ENCODE data around the gene PDE4D.
"Not testable (repeated sequence)": the region's sequence is repeated elsewhere in the genome, so short reads cannot be mapped to it uniquely, and the experiment has no call there.

The PDE4D gene

DNA sequence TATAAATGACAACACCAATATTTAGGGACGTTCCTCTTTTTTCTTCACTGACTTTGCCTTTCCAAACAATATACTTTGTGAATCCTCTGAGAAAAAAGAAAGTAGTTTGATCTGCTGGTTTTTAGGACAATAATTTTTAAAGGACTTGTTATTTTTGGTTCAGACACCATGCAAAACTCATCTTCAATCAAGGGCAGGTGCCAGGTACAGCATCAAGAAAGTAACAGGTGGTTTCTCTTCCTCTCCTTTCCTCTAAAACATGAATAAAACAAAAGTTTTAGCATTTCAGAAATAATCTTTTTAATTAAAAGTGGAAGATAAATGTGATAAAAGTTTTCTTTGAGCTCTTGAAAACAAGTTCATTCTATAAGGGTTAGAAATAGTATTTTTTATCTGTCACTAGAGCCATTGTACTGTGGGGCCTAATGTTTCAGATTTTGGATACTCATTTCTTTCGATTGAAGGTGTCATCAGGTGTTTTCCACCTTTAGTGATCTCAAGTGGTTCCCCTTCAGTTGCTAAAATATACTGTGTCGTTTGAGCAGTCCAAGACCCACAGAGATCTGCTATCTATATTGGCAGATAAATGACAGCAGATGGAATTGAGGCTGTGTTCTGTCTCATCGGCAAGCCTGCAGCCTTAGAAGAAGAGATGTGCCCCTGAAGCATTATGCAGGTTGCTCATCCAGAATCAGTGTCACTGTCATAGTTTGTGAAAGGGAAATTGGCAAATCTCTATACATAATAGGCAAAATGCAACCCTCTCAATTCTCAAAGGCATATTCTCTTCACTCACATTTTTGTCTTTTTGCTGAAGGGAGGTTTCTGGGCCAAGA is 499.7 kb downstream of the PDE4D start:
- no peak for DNase-seq

DNA sequence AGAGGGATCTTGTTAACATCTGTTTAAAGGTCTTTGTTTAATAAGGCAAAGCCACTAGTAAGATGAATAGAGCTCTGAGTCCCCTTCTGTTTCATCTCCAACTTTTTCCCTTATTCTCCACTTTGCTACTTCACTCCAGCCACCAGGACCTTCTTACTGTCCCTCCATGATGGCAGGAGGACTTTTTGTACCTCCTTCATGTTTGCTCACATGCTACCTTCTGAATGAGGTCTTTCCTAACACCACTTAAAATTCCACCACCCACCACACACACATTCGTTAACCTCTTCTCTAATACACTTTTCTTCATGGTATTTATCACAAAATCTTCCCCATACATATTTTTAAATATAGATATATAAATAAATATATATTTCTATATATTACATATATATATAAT is 501.9 kb downstream of the PDE4D start:
- DNase-seq: no peak

- no peak for DNase-seq
Observed at GRCh38 chr5:59390989-59391388, 502.5 kb downstream of the PDE4D start.

DNA sequence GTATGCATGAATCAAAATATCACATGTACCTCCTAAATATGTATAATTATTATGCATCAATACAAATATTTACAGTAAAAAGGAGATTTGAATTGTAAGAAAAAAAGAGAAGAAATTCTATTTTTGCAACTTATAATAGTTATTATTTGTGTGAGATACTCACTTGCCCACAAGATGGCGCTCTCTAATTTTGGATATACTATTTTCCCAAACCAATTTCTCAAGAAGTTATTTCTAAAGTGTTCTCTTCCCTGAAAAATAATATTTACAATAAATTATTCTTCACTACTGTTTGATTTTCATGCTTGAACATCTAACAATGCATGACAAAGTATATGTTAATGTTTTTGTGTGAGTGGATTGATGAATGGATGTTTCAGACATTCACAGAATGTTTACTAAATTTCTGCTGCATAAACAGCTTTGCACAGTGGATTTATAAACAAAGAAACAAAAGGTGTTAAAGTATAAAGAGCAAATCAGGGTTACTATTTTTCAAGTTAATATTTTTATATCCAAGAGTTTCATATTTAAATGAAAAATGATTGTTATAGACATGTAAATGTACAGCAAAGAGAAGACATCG is 503.4 kb downstream of the PDE4D start:
- DNase-seq: no peak

GRCh38 chr5:59387127-59387526 is 506.4 kb downstream of the PDE4D start:
- DNase-seq: no peak

DNA sequence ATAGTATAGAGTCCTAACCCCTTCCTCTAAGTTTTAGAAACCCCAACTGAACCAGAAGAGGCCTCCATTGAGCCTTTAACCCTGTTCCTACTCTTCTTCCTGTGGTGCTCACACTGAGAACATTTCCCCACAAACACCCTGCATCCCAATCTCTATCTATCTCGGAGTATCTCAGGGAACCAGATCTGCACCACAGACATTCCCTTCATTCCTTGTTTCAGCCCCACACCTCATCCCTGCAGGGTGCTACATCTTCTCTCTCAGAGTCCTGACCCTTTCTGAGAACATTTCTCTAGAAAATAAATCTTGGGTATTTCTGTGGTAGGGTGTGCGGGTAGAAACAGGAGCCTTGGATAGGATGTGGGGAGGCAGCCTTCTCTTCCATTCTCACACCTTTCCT is 507.8 kb downstream of the PDE4D start:
- no peak for DNase-seq

DNA sequence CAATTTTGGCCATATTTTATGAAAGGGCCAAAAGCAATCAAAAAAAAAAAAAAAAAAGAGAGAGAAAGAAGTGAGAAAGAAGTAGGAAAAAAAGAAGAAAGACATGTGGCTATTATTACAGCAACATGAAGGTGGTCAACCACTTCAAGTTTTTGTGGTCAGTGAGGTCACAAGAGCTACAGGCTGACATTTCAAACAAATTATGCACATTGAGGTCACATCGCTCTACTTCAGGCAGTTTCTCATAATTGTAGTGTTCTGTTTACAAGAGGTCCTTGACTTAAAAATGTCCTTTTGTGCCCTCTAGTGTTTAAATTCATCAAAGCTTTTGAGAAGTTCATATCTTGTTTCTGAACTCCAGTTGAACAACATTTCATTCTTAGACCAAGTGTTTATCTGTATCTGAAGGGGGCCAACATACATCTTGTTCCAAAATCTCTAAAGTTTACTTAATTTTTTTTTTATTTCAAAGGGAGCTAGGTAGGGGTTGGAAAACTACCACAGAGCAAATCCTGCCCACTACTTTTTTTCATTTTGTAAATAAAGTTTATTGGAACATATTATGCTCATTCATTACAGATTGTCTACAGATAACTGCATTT is 513.1 kb downstream of the PDE4D start:
- DNase-seq: peak; percentile 13

GRCh38 chr5:59374036-59374435 is 519.5 kb downstream of the PDE4D start:
- not testable (repeated sequence) for DNase-seq

DNA sequence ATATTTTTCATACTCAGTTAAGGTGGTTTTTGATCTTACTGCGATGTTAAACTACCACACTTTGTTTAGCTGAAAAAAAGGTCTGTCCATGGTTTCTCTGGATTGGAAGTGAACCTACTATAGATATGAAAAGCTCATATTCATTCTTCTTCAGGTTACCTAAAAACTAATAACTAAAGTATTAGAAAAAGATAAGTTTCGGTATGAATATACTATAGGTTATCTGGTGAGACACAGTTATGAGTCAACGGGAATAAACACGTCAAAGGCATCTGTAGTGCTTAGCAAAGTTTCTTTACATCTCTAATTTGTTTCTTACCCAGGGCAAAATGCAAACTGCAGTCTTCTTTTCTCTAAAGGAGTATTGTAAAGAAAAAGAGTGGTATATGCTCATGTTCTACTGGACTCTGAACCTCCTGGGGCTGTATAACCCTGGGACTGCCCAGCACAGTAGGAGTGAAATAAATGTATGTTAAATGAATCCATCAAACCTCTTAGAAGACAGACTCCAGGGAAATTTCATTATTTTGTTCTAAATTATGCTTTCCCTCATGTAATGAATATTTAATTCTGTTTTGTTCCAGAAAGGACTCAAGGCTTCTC is 521.9 kb downstream of the PDE4D start:
- DNase-seq: no peak

DNA sequence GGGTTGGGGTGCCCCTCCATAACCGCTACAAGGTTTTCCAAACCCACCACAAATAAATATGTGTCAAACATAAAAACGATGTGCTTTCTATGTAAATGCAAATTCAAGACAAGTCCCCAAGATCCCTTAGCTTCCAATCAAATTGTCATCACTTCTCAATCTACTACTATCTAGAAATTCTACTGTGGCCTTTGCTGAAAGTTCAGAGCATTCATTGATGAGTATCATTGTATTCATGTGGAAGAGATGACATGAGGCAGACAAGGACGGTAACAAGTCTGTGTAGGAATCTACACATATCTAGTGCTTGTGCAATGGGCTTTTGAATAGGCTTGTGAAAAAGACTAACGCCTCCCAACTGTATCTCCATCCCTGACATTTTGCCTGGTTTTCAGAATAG is 524.6 kb downstream of the PDE4D start:
- no peak for DNase-seq

GRCh38 chr5:59367791-59368394 is 525.6 kb downstream of the PDE4D start:
- peak; percentile 4 for DNase-seq

DNA sequence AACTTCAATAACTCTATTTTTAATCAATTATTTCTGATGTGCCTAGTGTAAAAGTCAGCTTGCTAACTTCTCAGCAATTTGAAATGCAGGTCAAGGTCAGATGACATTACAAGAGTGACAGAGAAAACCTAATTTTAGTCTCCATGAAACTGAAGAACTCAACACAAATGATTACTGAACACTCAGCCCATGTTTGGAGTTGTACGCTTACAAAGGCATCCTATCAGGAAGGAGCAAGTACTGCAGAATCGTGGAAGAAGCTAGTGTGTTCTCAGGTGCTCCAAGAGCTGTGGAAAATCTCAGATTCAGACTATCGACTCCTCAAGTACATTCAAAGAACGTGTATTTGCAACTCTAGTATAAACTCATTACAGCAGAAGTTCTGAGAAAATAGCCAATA is 526.7 kb downstream of the PDE4D start:
- no peak for DNase-seq

- no peak for DNase-seq
Observed at GRCh38 chr5:59362438-59362837, 531.1 kb downstream of the PDE4D start.

GRCh38 chr5:59361454-59361853 is 532.1 kb downstream of the PDE4D start:
- no peak for DNase-seq

DNA sequence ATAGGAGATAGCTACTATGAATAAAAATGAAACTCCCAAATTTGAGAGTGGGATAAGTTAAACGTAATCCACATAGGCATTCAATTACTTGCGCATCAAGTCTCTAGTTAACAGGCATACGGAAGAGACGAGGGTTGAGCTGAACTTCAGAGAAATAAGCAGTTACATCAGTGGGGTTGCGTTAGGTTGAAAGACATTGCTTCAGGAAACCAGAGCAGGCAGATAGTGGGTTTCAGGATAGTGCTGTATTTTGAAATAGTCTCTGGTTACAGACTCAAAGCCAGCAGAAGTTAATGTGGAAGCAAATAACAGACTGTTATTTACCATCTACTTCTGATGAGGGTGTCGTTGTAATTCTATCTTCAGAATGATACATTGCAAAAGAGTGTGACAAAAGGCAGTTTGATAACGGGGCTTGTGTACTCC is 533.4 kb downstream of the PDE4D start:
- DNase-seq: no peak

DNA sequence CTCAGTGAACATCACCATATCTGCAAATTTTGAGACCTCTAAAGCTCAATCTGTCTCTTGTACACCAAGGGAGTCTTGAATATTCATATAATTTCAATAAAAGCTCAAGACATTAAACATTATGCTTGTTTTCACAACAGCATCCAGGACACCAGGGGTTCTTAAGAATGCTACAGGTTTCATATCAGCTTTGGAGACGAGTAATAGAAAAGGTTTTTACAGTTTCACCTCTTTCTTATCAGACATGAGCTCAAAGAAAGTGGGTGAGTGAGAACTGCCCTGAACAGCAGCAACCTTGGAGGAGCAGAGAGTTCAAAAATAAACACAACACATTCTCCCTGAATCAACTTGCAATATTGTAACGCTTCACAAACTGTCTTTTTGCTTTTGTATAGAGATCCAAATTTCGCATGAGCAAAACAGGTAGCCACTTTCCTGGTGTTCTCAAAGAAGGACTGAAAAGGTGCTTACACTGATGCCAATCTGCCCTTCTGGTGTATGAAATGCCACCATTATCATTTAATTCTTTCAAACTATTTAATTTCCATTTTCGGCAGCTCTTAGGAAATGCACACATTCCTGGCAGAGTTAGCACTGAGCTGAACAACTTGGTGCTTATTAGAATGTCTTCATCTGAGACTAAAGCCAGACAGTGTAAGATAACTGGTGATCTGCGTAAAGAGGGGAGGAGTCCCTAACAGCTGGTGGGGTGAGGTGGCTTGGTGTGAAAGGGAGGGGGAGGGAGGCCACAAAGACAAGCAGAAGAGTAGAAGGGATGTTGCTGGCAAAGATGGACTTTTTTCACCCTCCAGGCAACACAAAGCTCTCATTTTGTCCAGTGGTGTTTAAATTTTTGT is 535.3 kb downstream of the PDE4D start:
- DNase-seq: no peak

GRCh38 chr5:59357381-59357977 is 536.0 kb downstream of the PDE4D start:
- no peak for DNase-seq

DNA sequence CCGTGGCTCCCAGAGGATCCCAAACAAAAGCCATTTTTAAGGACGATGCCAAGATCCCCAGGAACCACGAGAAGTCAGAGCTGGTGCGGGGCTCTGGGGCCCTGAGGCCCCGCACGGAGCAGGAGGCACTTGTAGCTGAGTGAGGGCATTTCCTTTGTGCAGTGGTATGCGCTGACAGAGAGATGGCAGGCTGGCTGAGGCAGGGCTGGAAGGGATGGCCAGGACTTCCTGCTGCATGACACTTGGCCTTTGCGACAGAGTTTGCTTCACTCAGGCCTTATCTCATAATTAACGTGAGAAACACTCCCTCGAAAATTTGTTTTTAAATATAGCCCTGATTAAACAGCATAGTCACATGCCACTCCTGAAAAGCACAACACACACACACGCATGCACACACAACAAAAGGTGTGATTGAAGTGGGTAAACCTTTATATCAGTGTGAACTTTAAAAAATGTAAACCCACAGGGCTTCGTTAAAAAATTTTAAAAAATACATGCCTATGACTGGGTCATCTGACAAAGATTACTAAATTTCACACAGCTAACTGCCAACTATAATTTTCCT is 536.6 kb downstream of the PDE4D start:
- no peak for DNase-seq

DNA sequence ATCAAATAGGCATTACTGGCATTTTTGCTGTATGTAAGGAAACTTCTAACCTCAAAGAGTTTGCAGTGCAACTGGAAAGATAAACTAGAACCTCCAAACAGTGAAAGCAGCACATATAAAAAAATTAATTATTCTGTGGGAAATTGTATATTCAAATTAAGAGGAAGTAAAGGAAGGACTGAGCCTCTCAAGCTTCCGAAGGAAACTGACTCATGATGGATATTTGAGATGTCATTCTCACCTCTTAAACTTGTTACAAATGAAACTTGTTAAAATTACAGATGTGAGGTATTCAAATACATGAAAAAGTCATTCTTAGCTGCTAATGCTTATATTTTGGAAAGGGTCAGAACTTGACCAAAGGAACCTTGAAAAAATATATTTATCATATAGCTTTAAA is 538.7 kb downstream of the PDE4D start:
- DNase-seq: no peak

DNA sequence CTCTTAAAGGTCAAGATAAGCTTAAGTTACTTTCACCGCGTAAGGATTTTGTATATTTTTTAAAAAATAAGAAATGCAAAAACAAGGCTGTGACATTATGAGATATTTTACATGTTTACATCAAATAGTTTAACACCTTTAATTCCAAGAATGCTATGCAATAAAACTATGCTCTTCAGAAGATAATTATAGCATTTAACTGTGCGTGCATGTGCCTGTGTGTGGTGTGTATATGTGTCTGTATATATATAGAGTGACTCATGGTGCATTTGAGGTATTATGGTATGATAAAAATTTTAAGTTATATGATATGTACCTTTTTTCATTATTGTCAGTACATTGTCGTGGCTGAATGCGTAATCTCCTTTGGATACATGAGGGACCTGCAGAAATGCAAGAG is 539.3 kb downstream of the PDE4D start:
- no peak for DNase-seq

- DNase-seq: no peak
Observed at GRCh38 chr5:59351076-59351794, 542.3 kb downstream of the PDE4D start.
